ENCODE measurements around the gene PUM1.

Gene PUM1

DNA sequence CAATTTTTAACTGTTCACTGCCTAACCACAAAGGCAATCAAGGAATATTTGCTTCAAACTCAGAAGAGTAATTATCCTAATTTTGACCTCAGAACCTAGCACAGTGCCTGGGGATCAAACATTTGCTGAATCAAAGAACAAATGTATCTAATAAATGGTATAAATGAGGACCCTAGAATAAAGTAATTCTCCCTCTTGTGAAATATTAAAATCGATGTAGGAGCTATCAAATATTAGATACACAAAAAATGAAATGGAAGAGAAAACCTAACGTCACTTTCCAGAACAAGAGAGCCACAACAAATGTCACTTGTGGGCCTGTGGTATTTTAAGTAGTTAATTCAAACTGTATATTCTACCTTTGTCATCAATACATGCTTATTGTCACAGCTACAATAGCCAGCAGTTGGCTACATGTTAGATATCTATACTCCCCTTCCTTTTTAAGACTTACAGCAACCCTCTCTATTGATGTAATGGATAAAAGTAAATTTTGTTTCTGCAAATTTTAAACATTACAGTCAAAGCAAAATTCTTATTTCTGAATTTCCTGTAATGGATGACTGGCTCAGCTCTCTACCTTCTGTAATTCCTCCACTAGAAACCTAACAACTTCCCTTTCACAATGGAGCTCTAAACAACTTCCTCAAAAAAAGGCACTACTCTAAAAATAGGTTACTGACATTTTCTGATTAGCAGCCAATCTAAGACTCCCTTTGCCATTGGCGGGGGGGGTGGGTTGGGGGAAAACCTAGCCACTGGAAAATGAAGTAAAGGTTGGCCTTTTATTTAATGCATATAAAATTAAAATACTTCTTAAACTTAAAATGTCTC lies 37.6 kb downstream of the PUM1 start:
- no peak for DNase-seq

DNA sequence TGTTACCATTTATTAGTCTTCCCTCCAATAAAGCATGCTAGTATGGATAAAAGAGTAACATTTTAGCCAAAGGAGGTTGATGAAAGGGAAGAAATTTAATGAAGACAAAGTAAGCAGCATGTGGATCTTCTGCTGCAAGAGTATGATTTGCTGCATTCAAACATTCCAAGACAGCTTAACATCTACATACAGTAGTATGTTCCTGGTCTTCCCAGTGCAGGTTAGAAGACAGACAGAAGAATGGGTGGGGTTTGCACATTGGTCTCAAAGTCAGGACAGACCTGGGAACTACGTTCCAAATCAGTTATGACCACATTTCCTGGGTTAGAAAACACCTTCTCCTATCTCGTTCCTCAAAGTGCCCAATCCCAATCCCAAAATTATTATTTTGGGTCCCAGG lies 43.3 kb downstream of the PUM1 start:
- DNase-seq, result no peak

DNA sequence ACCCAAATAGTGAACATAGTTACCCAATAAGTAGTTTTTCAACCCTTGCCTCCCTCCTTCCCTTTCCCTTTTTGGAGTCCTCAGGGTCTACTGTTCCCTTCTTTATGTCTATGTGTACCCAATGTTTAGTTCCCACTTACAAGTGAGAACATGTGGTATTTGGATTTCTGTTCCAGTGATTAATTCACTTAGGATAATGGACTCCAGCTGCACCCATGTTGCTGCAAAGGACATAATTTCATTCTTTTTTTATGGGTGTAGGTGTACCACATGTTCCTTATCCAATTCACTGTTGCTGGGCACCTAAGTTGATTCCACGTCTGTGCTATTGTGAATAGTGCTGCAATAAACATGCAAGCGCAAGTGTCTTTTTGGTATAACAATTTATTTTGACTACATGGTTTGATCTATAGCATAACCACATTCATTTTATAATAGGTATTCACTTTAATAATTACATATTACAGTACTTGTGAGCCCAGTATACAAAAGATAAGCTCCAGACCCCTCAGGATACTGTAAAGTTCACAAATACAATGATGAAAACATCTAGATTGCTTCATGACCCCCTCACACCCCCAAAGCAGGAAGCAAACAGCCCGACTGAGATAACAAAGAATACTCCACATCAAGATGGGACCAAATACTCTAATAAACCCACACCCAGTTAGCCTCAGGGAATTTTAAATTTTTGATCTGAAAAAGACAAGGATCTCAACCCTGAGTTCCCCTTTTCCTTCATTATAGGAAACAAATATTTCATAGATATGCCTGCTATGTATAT lies 45.3 kb downstream of the PUM1 start:
- no peak for DNase-seq

DNA sequence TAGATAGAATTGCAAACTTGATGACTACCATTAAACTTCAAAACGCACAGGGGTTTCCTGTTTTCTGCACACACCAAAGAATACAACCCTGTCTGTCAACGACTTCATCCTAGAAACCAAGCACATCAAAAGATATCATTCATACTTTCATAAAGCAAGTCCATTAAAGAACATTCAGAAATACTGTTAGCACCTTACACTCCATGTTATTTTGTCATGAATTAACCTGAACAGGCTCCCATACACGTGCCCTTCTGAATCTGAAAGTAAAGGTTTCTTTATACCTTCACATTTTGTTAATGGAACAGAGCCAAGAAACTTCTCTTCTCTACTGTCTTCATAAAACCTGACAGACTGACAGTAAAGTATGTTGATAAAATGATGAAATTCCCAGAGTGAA lies 46.1 kb downstream of the PUM1 start:
- no peak for DNase-seq

DNA sequence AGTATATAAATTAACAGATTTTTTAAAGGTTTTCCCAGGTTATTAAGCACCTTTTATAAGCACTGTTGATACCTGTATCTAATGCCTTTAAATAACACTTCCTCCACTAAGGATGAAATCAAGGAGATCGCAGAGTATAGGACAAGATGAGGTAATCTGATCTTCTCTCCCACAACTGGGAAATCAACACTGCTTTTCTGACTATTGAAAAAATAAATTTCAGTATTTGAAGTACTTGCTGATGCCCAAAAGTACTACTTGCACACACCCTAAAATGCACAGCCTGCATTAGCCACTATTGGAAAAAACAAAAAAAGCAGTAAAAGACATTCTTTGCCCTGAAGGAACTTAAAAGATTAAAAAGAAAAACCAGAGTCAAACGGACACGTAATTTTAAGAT lies 48.6 kb downstream of the PUM1 start:
- DNase-seq, result no peak

DNA sequence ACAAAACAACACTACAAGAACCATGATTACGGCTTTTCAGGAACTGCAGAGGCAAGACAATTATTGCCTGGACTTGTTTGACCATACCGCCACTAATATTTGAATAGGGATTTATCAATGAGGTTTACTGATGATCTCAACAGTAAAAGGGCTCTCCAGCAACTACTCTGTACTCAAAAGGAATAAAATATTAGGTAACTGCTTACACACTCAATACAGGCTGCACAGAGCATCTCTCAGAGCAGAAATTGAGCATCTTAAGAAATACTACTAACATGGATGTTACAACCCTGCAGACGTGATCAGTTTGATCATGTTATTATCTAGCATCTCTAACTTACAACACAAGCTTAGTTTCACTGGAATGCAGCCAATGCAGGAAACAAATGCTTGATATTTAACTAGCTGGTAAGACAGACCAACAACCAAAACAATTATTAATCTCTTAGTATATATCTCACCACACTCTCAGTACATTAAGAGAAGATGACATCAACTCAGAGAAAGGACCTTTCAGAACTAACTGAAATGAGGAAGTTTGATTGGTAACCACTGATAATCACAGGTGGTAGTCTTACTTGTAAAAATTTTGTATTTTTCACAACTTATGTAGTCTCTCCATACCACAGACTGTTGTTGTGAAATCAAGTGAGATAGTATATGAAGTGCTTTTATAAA lies 52.2 kb downstream of the PUM1 start:
- no peak for DNase-seq

DNA sequence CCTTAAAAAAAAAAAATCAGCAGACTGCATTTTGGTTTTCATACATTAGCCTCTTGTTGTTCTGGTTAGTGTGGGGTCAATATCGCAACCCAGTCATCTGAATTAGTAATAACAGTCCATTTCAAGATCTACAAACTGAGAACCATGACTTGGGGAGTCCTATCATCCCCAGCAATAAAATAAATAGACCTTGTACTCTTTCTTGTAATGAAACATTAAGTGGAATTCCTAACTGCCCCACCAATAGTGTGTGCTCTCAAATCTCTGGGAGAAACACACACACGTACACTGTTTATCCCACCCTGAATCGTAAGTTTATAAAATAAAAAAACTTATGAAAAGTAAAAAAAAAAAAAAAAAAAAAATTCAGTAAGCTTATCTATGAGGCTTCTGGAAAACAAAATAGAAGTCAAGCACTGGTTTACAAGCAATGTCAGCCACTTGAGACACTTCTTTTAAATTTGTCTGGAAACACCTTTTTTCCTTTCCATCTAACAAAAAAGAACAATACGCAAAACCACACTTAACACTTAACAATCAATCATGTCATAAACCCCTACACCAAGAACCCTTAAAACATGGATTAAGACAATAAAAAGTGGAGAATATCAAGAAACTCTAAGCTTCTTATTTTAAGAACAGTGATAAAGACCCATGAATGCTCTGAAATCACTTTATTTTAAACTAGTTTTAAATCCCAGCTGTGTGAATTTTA lies 53.1 kb downstream of the PUM1 start:
- no peak for DNase-seq

DNA sequence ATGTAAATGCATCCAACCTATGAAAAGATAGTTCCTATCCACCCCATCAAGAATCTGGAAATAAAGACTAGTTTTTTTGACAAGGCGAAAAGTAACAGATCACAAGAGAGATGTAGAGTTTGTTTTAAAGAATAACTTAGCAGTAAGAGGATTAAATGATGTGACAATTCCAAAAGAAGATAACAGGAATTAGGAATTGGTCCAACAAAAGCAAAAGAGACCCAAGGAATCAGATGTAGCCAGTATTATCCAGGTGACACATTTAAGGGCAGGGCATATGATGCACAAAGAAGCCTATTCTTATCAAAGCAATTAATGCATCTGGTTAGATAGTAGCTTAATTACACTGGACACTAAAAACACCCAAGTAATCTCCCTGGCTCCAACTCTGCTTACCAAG lies 53.8 kb downstream of the PUM1 start:
- no peak for DNase-seq

DNA sequence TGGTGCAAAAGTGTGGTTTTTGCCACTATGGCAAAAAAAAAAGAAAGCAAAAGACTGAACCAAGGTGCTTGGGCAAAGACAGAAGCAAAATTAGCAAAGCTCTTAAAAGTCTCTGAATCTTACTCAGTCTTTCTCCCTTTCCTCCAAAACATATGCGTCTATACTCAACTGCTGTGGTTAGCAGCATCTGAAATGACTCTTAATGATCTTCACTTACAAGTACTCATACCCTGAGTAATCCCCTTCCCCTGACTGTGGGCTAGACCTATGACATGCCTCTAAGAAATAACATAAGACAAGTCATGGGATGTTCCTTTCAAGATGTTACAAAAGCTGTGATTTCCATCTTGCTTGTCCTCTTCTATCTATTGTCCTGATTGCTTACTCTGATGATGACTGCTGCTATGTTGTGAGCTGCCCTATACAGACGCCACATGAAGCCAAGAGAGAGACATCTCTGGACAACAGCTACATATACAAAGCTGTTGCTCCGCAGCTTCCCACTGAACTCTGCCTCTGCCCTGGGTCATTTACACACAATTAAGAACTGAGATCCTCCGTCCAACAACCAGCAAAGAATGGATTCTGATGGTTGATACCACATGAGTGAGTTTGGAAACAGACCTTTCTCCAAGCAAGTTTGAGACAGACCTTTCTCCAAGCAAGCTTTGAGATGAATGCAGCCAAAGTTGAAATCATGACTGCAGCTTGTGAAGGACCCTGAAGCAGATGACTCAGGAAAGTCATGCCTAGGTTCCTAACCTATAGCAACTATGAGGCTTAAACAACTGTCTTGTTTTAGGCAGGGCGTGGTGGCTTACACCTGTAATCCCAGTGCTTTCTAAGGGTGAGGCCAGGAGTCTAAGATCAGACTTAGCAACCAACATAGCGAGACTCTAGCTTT lies 55.2 kb downstream of the PUM1 start:
- peak in 1 of 2 experiments; percentile 27 for DNase-seq

DNA sequence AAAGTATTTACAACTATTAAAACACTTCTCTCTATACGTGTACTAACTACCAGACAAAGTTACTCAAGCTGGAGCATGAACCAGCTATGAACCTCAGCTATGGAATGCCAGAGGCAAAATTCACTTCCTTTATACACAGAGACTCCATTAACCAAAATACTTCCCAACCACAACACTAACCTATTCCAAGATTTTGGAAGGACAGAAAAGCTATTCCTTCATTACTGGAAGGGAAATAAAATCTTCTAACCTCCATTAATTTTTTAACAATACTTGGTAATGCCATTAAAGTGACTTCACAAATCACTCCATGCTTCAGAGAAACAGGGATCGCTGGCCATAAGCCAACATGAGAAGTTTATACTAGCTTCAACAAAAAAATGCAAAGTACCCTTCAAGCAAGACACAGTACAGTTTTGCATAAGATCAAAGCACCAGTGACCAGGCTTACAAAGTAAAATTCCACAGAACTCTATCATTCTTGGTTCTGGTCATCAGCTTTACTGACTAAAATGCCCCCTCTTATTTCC lies 58.0 kb downstream of the PUM1 start:
- no peak for DNase-seq

DNA sequence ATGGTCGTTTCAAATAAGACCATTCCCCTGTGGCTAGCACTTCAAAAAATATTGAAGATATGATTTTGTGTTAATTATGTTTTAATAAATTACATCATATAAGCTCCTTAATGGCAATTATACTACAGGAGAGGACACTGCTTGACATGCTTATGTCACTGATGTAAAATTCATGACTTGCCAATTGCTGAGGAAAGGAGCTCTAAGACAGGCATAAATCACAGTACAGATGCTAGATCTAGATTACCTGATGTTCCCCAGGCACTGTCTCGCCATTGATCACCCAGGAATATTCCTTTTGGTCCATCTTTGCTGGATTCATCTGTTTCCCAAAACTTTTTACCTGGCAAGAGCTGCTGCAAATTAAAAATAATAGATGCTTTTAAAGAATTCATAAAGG lies 58.8 kb downstream of the PUM1 start:
- DNase-seq, result no peak

DNA sequence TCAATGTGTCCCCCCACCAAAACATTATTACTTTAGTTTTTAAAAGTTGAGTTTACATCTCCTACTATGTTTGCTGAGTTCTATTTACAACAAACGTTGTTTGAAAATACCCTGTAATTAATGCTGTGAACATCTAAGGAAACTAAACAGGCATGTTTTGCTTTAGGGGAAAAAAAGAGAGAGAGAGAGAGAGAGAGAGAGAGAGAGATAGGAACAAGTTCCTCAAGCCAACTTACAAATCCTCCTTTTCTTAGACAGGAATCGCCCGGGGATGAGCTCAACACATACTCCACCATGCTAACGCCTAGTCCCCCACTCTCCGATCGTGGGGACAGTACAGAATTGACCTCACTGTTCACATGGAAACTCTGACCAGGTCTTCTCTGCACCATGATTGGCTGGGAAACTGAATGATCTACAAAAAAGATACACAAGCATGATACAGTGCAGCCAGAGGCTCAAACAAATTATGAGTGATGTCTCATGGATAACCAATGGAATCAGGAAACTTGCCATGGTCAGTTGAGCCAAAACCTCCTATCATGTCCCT lies 59.8 kb downstream of the PUM1 start:
- no peak for DNase-seq

DNA sequence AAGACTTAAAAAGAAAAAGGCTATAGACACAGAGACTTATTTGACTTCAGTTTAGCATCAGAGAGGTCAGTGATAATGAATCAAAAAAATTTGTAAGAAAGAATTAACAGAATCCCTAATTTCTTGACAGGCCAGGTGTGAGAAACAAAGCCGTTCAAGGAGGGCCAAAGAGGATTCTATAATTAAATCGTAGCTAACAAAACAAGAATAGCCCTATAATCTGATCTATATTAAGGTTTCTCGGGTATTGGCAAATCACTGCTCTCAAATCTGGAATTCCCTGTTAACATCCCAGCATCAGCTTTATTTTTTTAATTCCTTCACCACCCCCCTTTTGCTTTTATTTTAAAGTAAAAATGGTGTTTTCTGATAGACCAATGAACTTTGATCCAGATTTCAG lies 60.3 kb downstream of the PUM1 start:
- no peak for DNase-seq

DNA sequence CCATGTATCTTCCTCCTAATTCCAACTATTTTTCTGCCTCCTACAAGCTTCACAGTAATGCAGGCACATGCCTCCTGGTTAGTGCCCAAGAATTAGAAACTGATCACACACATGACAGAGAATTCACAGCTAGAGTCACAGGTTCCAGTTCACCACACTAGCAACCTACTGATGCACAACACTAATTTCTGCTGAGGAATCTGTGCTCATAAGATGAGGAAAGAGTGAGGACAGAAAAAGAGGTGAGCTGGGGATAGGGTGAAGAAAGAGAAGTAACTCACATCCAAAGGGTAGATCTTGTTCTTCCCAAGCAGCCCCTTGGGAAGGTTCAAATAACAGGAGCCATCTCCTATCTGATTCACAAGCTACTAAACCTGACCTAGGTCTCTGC lies 61.3 kb downstream of the PUM1 start:
- DNase-seq, result no peak

DNA sequence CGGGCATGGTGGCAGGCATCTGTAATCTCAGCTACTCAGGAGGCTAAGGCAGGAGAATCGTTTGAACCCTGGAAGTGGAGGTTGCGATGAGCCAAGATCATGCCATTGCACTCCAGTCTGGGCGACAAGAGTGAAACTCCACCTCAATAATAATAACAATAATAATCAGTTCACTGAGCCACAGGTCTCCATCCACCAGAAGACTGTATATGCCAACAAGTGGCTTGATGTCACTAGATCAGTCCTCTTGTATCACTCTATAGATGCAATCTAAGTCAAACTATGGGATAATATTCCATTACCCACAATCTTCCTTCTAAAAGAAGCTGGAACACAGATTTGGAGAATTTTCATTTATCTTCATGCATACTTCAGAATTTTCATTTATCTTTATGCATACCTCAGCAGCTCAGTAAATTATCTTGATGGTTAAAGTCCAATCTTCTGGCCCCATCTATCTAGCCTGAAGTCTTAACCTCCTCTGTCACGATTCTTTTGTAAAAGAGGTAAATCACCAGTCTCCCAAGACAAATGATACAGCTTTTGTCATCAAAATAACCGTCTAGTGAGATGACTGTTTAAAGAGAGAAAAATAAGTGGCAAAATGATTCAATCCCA lies 61.8 kb downstream of the PUM1 start:
- DNase-seq, result no peak

DNA sequence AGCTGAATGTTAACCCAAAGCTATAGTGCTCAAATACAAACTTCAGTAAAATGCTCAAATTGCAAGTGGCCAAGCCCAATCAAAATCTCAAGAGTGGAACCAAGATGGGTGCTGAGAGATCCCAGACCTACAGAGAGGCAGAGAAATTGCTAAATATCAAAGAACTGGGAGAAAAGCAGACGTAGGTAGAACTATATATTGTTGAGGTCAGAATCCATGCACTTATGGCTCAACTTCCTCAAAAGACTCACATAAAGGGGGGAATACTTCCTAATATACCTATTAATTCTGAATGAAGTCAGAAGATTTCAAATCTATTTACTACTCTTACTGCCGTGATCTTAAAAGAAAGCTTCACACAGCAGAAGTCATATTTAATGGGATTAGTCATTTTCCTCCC lies 65.2 kb downstream of the PUM1 start:
- DNase-seq, result no peak

DNA sequence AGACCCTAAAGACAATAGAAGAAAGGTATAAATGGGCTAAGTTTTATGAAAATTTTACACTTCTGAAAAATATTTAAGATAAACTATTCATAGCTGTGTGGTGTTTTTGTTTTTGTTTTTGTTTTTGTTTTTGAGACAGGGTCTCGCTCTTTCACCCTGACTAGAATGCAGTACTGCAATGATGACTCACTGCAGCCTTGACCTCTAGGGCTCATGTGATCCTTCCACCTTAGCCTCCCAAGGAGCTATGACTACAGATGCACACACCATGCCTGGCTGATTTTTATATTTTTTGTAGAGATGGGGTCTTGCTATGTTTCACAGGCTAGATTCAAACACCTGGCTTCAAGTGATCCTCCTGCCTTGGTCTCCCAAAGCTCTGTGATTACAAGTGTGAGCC lies 66.6 kb downstream of the PUM1 start:
- no peak for DNase-seq

DNA sequence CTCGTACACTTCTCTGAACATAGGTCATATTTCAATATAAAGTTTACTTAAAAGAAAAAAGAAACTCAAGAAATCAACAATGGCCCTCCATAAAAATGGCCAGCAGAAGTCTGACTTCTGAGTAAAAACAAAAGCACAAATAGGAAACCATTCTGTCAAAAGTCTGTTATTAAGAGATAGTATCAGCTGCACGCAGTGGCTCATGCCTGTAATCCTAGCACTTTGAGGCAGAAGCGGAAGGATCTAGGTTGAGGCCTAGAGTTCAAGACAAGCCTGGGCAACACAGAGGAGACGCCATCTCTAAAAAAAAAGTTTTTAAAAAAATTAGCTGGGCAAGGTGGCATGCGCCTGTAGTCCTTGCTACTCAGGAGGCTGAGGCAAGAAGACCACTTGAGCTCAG lies 67.3 kb downstream of the PUM1 start:
- no peak for DNase-seq

DNA sequence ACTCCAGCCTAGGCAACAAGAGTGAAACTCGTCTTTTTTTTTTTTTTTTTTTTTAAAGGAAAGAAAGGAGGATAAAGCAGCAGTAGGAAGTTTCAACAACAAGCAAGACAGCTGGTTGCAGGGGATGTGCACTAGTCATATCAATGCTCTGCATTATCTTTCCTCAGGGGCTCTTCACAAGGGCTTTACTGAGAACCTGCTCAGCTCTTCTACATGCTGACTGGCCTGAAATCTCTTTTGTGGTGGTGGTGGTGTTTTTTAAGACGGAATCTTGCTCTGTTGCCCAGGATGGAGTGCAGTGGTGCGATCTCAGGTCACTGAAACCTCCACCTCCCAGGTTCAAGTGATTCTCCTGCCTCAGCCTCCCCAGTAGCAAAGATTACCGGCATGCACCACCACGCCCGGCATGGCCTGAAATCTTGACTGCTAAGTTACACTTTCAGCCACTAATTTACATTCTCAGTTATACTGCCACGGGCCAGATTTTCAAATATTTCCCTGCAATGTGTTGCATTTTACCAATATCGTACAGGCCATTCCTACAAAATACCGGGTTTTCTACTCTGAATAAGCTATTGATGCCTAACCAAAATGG lies 68.0 kb downstream of the PUM1 start:
- no peak for DNase-seq

DNA sequence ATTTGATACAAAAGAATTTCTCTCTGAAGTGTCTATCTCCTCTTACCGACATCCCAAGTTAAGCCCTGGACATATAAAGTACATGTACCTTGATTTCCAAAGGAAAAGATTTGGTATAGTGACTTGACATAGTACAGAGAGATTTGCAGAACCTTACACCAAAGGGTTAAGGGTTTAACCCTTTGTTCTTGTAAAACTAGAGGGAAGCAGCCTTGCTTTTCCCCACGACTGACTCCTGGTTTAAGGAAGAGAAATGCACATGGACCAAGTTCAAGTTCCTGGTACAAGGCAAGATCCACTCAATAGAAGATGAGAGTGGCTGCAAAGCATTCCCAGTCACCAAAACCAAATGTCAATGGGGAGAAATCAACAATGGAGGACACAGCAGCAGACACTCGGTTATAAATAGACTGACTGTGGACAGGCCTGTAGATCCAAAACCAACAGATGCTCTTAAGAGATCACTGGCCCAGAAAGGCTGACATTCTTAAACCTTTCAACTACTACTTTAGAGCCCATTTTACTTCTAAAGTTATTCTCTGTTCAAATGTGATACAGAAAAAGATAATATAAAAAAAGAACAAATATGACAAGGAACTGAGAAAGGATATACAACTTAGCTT lies 69.4 kb downstream of the PUM1 start:
- DNase-seq, result no peak

Data from activated CD4-positive, alpha-beta T cell treated with anti-CD3 and anti-CD28 coated beads, Interleukin-2, amount 50 U/mL, for 48 hours (primary cell).